Measurements from ENCODE around the gene CTIF. TPM values are rescaled to one million over a fixed set of nuclear protein-coding genes. Genes with fewer than 3 reads are reported as not detected.
A peak's percentile ranks its signal among the peaks of the same experiment; 100 is the strongest.

Gene CTIF
- total and polyA plus RNA-seq, 2 experiments from 2014 or later, result 8.6 to 14.4 TPM

DNA sequence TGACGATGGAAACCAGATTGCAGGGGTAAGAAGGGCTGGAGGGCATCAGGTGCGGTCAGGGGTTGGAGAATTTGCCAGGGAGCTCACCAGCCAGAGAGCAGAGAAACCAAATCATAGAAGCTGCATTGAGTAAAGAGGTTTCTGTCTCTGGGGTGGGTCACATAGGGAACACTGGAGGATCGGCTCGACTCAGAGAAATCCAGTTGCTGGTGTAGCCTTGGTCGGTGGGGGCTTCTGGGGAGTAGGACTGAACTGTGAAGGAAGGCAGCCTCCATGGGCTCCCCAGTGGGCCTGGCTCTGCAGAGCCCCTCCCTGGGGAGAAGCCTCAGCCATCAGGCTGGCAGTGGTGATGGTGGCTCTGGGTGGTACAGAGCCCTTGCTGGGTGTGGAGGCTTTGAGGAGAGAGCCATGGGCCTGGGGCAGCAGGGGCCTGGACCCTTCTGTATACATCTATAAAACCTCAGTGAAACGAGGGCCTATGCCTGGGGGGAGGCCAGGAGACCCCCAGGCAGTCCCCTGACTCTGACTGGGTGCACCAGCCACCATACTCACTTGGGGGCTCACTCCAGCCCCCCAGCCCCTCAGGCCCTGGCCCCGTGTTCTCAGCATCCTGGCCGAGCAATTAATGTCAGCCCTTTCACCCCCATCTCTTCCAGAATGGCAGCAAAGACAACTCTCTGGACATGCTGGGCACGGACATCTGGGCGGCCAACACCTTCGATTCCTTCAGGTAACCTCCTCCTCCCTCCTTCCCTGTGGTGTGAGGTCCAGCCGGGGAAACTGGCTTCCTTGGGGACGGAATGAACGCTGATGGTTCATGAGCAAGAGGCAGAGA lies 124.5 kb downstream of the CTIF start:
- Histone ChIP-seq H3K36me3 (ENCODE audit: insufficient read depth) (peaks cover 5% of the 10 kb centered on the region; the same call in 1 of the 2 replicates), H3K4me3 (no peak overlapping the region), H2AFZ (no peak overlapping the region), H3K27me3 (ENCODE audit: insufficient read depth) (no peaks in the 10 kb centered on the region), H3K79me2 (replicated peaks; ENCODE audit: insufficient read depth) (no peaks in the 10 kb centered on the region), H3K27ac (ENCODE audit: low read depth) (no peak overlapping the region), H3F3A (replicated peaks; ENCODE audit: low read depth) (0 out of 2 replicates have a peak, but pooled peaks cover under 1% of the 10 kb centered on the region), H4K20me1 (replicated peaks; ENCODE audit: insufficient read depth) (no peaks in the 10 kb centered on the region; the same call in 1 of the 2 replicates), H3K9me2 (ENCODE audit: insufficient read depth) (no peaks in the 10 kb centered on the region), H3K4me2 (no peak overlapping the region), H3K4me1 (ENCODE audit: insufficient read depth) (peaks cover 4% of the 10 kb centered on the region; the same call in 1 of the 2 replicates)
- Mint-ChIP-seq H3K4me1 (peaks cover 17% of the 10 kb centered on the region), H3K4me3 (no peak overlapping the region), H3K27ac (no peak overlapping the region), H3K36me3 (ENCODE audit: low read depth) (peaks cover 18% of the 10 kb centered on the region), H3K27me3 (ENCODE audit: insufficient read depth, low read depth, poor library complexity) (peaks cover 8% of the 10 kb centered on the region), H3K9me3 (peaks cover 11% of the 10 kb centered on the region)
- ATAC-seq, result no peak
- no peak for DNase-seq (ENCODE audit: low spot score)
- no peak for TF ChIP-seq CREB1 (CRISPR knock-in tag; IDR thresholded peaks at IDR 0.05; ENCODE audit: low read depth)
- TF ChIP-seq, protein P1, sequence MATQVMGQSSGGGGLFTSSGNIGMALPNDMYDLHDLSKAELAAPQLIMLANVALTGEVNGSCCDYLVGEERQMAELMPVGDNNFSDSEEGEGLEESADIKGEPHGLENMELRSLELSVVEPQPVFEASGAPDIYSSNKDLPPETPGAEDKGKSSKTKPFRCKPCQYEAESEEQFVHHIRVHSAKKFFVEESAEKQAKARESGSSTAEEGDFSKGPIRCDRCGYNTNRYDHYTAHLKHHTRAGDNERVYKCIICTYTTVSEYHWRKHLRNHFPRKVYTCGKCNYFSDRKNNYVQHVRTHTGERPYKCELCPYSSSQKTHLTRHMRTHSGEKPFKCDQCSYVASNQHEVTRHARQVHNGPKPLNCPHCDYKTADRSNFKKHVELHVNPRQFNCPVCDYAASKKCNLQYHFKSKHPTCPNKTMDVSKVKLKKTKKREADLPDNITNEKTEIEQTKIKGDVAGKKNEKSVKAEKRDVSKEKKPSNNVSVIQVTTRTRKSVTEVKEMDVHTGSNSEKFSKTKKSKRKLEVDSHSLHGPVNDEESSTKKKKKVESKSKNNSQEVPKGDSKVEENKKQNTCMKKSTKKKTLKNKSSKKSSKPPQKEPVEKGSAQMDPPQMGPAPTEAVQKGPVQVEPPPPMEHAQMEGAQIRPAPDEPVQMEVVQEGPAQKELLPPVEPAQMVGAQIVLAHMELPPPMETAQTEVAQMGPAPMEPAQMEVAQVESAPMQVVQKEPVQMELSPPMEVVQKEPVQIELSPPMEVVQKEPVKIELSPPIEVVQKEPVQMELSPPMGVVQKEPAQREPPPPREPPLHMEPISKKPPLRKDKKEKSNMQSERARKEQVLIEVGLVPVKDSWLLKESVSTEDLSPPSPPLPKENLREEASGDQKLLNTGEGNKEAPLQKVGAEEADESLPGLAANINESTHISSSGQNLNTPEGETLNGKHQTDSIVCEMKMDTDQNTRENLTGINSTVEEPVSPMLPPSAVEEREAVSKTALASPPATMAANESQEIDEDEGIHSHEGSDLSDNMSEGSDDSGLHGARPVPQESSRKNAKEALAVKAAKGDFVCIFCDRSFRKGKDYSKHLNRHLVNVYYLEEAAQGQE (IDR thresholded peaks at IDR 0.05; ENCODE audit: unreplicated experiment), result no peak
- TF ChIP-seq EZH2phosphoT487 (IDR thresholded peaks at IDR 0.05; ENCODE audit: unreplicated experiment), result no peak
- TF ChIP-seq POLR2AphosphoS5 (IDR thresholded peaks at IDR 0.05; ENCODE audit: low read depth), result no peak

DNA sequence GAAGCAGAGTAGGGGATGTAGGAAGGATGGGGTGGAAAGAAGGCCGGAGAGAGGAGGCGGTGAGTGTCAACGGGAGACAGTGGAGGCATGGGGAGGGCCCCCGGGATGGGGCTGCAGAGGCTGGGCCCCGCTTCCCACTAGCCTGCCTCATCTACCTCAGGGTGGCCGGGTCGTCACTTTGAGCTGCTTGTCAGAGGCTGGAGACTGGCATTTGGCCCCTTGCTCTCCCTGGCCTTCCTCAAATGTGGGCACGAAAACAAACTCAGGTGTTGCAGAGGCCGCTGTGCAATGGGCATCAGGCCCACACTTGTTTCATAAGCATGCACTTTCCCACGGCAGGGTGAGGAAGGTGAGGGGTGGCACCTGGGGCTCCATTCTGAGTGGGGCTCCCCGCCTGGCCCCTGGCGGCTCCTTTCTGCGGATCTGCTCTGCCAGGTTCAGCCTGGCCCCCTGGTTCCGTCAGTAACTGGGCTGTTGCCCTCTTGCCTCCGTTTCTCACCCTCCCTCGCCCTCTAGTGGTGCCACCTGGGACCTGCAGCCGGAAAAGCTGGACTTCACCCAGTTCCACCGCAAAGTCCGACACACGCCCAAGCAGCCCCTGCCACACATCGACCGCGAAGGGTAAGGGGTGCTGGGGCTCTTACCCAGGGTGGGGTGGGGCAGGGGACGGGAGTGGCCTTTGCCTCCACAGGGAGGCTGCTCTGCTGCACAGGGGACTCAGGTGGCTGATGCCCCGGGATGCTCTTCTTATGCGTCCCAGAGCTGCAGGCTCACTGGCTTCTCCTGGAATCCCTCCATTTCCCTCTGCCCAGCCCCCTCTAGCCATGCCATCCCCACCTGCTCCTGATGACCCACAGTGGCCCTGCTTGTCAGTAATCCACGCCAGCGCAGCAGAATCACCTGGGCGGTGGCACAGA lies 125.4 kb downstream of the CTIF start:
- Mint-ChIP-seq H3K4me3 (no peak overlapping the region), H3K4me1 (peaks cover 17% of the 10 kb centered on the region), H3K36me3 (ENCODE audit: low read depth) (peaks cover 18% of the 10 kb centered on the region), H3K27me3 (ENCODE audit: insufficient read depth, low read depth, poor library complexity) (peaks cover 10% of the 10 kb centered on the region), H3K27ac (no peak overlapping the region), H3K9me3 (peaks cover 11% of the 10 kb centered on the region)
- H3K9me2 ChIP-seq (ENCODE audit: insufficient read depth), result no peaks in the 10 kb centered on the region
- H3K79me2 ChIP-seq (replicated peaks; ENCODE audit: insufficient read depth), result no peaks in the 10 kb centered on the region
- no peak overlapping the region for H3K4me3 ChIP-seq
- DNase-seq (ENCODE audit: low spot score), result peak; percentile 88
- H3F3A ChIP-seq (replicated peaks; ENCODE audit: low read depth), result no peaks in the 10 kb centered on the region
- no peak overlapping the region for H3K27ac ChIP-seq (ENCODE audit: low read depth)
- peak; percentile 73 for ATAC-seq
- no peaks in the 10 kb centered on the region for H3K27me3 ChIP-seq (ENCODE audit: insufficient read depth)
- no peak overlapping the region for H2AFZ ChIP-seq
- H4K20me1 ChIP-seq (replicated peaks; ENCODE audit: insufficient read depth), result no peaks in the 10 kb centered on the region; the same call in 1 of the 2 replicates
- peaks cover 4% of the 10 kb centered on the region; the same call in 1 of the 2 replicates for H3K4me1 ChIP-seq (ENCODE audit: insufficient read depth)
- H3K4me2 ChIP-seq, result no peak overlapping the region
- peaks cover 5% of the 10 kb centered on the region; the same call in 1 of the 2 replicates for H3K36me3 ChIP-seq (ENCODE audit: insufficient read depth)
- TF ChIP-seq, protein P2, sequence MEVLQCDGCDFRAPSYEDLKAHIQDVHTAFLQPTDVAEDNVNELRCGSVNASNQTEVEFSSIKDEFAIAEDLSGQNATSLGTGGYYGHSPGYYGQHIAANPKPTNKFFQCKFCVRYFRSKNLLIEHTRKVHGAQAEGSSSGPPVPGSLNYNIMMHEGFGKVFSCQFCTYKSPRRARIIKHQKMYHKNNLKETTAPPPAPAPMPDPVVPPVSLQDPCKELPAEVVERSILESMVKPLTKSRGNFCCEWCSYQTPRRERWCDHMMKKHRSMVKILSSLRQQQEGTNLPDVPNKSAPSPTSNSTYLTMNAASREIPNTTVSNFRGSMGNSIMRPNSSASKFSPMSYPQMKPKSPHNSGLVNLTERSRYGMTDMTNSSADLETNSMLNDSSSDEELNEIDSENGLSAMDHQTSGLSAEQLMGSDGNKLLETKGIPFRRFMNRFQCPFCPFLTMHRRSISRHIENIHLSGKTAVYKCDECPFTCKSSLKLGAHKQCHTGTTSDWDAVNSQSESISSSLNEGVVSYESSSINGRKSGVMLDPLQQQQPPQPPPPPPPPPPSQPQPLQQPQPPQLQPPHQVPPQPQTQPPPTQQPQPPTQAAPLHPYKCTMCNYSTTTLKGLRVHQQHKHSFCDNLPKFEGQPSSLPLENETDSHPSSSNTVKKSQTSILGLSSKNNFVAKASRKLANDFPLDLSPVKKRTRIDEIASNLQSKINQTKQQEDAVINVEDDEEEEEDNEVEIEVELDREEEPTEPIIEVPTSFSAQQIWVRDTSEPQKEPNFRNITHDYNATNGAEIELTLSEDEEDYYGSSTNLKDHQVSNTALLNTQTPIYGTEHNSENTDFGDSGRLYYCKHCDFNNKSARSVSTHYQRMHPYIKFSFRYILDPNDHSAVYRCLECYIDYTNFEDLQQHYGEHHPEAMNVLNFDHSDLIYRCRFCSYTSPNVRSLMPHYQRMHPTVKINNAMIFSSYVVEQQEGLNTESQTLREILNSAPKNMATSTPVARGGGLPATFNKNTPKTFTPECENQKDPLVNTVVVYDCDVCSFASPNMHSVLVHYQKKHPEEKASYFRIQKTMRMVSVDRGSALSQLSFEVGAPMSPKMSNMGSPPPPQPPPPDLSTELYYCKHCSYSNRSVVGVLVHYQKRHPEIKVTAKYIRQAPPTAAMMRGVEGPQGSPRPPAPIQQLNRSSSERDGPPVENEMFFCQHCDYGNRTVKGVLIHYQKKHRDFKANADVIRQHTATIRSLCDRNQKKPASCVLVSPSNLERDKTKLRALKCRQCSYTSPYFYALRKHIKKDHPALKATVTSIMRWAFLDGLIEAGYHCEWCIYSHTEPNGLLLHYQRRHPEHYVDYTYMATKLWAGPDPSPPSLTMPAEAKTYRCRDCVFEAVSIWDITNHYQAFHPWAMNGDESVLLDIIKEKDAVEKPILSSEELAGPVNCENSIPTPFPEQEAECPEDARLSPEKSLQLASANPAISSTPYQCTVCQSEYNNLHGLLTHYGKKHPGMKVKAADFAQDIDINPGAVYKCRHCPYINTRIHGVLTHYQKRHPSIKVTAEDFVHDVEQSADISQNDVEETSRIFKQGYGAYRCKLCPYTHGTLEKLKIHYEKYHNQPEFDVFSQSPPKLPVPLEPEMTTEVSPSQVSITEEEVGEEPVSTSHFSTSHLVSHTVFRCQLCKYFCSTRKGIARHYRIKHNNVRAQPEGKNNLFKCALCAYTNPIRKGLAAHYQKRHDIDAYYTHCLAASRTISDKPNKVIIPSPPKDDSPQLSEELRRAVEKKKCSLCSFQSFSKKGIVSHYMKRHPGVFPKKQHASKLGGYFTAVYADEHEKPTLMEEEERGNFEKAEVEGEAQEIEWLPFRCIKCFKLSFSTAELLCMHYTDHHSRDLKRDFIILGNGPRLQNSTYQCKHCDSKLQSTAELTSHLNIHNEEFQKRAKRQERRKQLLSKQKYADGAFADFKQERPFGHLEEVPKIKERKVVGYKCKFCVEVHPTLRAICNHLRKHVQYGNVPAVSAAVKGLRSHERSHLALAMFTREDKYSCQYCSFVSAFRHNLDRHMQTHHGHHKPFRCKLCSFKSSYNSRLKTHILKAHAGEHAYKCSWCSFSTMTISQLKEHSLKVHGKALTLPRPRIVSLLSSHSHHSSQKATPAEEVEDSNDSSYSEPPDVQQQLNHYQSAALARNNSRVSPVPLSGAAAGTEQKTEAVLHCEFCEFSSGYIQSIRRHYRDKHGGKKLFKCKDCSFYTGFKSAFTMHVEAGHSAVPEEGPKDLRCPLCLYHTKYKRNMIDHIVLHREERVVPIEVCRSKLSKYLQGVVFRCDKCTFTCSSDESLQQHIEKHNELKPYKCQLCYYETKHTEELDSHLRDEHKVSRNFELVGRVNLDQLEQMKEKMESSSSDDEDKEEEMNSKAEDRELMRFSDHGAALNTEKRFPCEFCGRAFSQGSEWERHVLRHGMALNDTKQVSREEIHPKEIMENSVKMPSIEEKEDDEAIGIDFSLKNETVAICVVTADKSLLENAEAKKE (CRISPR knock-in tag; IDR thresholded peaks at IDR 0.05), result no peak
- no peak for TF ChIP-seq STAT1 (IDR thresholded peaks at IDR 0.05; ENCODE audit: unreplicated experiment)
- no peak for TF ChIP-seq CREB1 (CRISPR knock-in tag; IDR thresholded peaks at IDR 0.05; ENCODE audit: low read depth)
- no peak for TF ChIP-seq POLR2AphosphoS5 (IDR thresholded peaks at IDR 0.05; ENCODE audit: low read depth)
